CD8-positive, alpha-beta memory T cell (primary cell): ENCODE results near the gene LYPD5. TPM values are rescaled to one million over a fixed set of nuclear protein-coding genes. Genes with fewer than 3 reads are reported as not detected.
"Not testable (repeated sequence)": the region's sequence is repeated elsewhere in the genome, so short reads cannot be mapped to it uniquely, and the experiment has no call there.

Experiments
- CTCF ChIA-PET: fragments of 350-600 bp; sonication (Branson Sonifier 250); formaldehyde crosslinking; loops from one replicate; lab custom pipeline; 2021; ENCODE audit warnings: antibody characterized with exemption; lab: Charles Lee
- POLR2A ChIA-PET: fragments of 350-600 bp; sonication (Branson Sonifier 250); formaldehyde crosslinking; loops from one replicate; lab custom pipeline; 2021; ENCODE audit warnings: antibody characterized with exemption; lab: Charles Lee
- DNase-seq, 5 donors: peaks; one replicate each; pipeline versions ENCODE4 v3.0.0 to v3.0.0-alpha.2; 2020 to 2022; ENCODE audit warnings: mixed read lengths in 1 of 5
- H3K27ac ChIP-seq: one replicate; pipeline ENCODE4 v1.7.0; 2013; ENCODE audit warnings: low read depth, mild to moderate bottlenecking, low read length, moderate library complexity
- H3K27me3 ChIP-seq: 2 replicates; pipeline ENCODE4 v1.7.0; 2013; ENCODE audit warnings: low read length, mild to moderate bottlenecking; ENCODE audit not compliant: insufficient read depth, poor library complexity, severe bottlenecking
- H3K36me3 ChIP-seq: 2 replicates; pipeline ENCODE4 v1.7.0; 2013; ENCODE audit warnings: mild to moderate bottlenecking, low read length, moderate library complexity; ENCODE audit not compliant: insufficient read depth
- H3K4me1 ChIP-seq: 2 replicates; pipeline ENCODE4 v1.7.0; 2013; ENCODE audit warnings: mild to moderate bottlenecking, low read length, moderate library complexity; ENCODE audit not compliant: insufficient read depth
- H3K4me3 ChIP-seq: 2 replicates; pipeline ENCODE4 v1.7.0; 2013; ENCODE audit warnings: mild to moderate bottlenecking, low read length
- H3K9me3 ChIP-seq: 2 replicates; pipeline ENCODE4 v1.7.0; 2013; ENCODE audit warnings: mild to moderate bottlenecking, low read length
- H3K27ac Mint-ChIP-seq, 8 donors: one replicate each; pipeline ENCODE4 v1.8.0; 2020 to 2021; ENCODE audit warnings: mixed read lengths in 8 of 8, mild to moderate bottlenecking in 6 of 8, inconsistent platforms in 3 of 8, moderate library complexity in 3 of 8
- H3K27me3 Mint-ChIP-seq, 2 donors: one replicate each; pipeline ENCODE4 v1.8.0; 2020 to 2021; ENCODE audit warnings: mixed read lengths in 2 of 2, mild to moderate bottlenecking in 1 of 2, moderate library complexity in 1 of 2
- H3K36me3 Mint-ChIP-seq, 3 donors: one replicate each; pipeline ENCODE4 v1.8.0; 2020 to 2021; ENCODE audit warnings: mixed read lengths in 3 of 3, inconsistent platforms in 1 of 3, mild to moderate bottlenecking in 1 of 3
- H3K4me1 Mint-ChIP-seq, 3 donors: one replicate each; pipeline ENCODE4 v1.8.0; 2020 to 2021; ENCODE audit warnings: mixed read lengths in 3 of 3, inconsistent platforms in 1 of 3, mild to moderate bottlenecking in 1 of 3
- H3K4me3 Mint-ChIP-seq, 7 donors: one replicate each; pipeline ENCODE4 v1.8.0; 2020 to 2021; ENCODE audit warnings: mixed read lengths in 7 of 7, mild to moderate bottlenecking in 6 of 7, moderate library complexity in 4 of 7, inconsistent platforms in 2 of 7
- H3K9me3 Mint-ChIP-seq, 5 donors: one replicate each; pipeline ENCODE4 v1.8.0; 2020 to 2022; ENCODE audit warnings: mixed read lengths in 5 of 5, mild to moderate bottlenecking in 3 of 5, moderate library complexity in 2 of 5, inconsistent platforms in 1 of 5
- polyA plus RNA-seq: library from polyadenylated mRNA; unstranded; fragments of 300-500 nt; fragmentation: Illumina TruSeq; gene quantifications from one replicate; pipeline ENCODE4 v1.2.3, GENCODE V29; 2021
- total RNA-seq, 2 experiments: library from RNA; stranded (reverse); gene quantifications; one replicate each; pipeline ENCODE4 v1.2.3, GENCODE V29; 2021

Gene LYPD5
- total and polyA plus RNA-seq, 3 experiments from 2014 or later, result 0.68 to 0.80 TPM; not detected in 1

GRCh38 chr19:43775299-43775890, 26.9 kb downstream of the LYPD5 start:
- H3K36me3 ChIP-seq, result peaks cover 2% of the 10 kb centered on the region
- peaks cover 0 to 12% (median 0%) of the 10 kb centered on the region in 3 donors for H3K36me3 Mint-ChIP-seq
- H3K27ac Mint-ChIP-seq, result peak overlapping the region in 3 of 8 donors; percentile 27 to 62 (median 56)
- H3K27ac ChIP-seq, result peak overlapping the region; percentile 64
- no peaks in the 10 kb centered on the region for H3K27me3 Mint-ChIP-seq
- no peaks in the 10 kb centered on the region for H3K27me3 ChIP-seq
- no peaks in the 10 kb centered on the region for H3K9me3 ChIP-seq
- CTCF ChIA-PET, result interaction anchor here (1.0 to 1.9 kb wide), 4 partner anchors 9 to 31 kb away, joined by 3 to 7 read pairs (median 3); no protein-coding TSS in a partner anchor
- H3K4me3 Mint-ChIP-seq, result no peak overlapping the region
- POLR2A ChIA-PET, result no interaction called here
- H3K9me3 Mint-ChIP-seq, result no peaks in the 10 kb centered on the region
- DNase-seq, result no peak
- no peak overlapping the region for H3K4me3 ChIP-seq
- H3K4me1 Mint-ChIP-seq, result peaks cover 32 to 47% (median 38%) of the 10 kb centered on the region in 3 donors
- peaks cover 46% of the 10 kb centered on the region for H3K4me1 ChIP-seq

DNA sequence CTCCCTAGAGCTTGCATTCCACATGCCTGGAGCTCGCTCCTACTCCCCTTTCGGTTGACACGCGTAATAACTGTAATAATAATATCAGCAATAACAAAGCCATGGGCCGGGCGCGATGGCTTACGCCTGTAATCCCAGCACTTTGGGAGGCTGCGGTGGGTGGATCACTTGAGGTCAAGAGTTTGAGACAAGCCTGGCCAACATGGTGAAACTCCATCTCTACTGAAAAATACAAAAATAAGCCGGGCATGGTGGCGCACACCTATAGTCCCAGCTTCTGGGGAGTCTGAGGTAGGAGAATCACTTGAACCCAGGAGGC, 27.3 kb downstream of the LYPD5 start:
- Mint-ChIP-seq H3K36me3 (peaks cover 0 to 16% (median 0%) of the 10 kb centered on the region in 3 donors), H3K4me1 (peaks cover 29 to 44% (median 35%) of the 10 kb centered on the region in 3 donors), H3K27ac (peak overlapping the region in 1 of 8 donors; percentile 75)
- DNase-seq, POLR2A ChIA-PET, H3K4me3 ChIP-seq, H3K9me3 Mint-ChIP-seq, H3K4me3 Mint-ChIP-seq, H3K27me3 ChIP-seq, H3K36me3 ChIP-seq, H3K9me3 ChIP-seq, H3K27me3 Mint-ChIP-seq: not testable (repeated sequence)
- CTCF ChIA-PET, result interaction anchor here (1.0 to 1.9 kb wide), 4 partner anchors 8 to 30 kb away, joined by 3 to 7 read pairs (median 3); no protein-coding TSS in a partner anchor
- peaks cover 44% of the 10 kb centered on the region for H3K4me1 ChIP-seq
- H3K27ac ChIP-seq, result peak overlapping the region; percentile 64

GRCh38 chr19:43774103-43774939, 27.9 kb downstream of the LYPD5 start:
- ChIA-PET POLR2A (no interaction called here), CTCF (interaction anchor here (1.0 to 1.9 kb wide), 3 partner anchors 8 to 29 kb away, joined by 3 to 7 read pairs (median 3); no protein-coding TSS in a partner anchor)
- Mint-ChIP-seq H3K4me3 (no peak overlapping the region), H3K36me3 (peaks cover 0 to 20% (median 0%) of the 10 kb centered on the region in 3 donors), H3K9me3 (no peaks in the 10 kb centered on the region), H3K27me3 (no peaks in the 10 kb centered on the region), H3K27ac (no peak overlapping the region), H3K4me1 (peaks cover 24 to 39% (median 29%) of the 10 kb centered on the region in 3 donors)
- H3K27ac ChIP-seq, result peak overlapping the region; percentile 69
- H3K27me3 ChIP-seq, result no peaks in the 10 kb centered on the region
- peaks cover 6% of the 10 kb centered on the region for H3K36me3 ChIP-seq
- peaks cover 38% of the 10 kb centered on the region for H3K4me1 ChIP-seq
- DNase-seq, result no peak
- H3K4me3 ChIP-seq, result no peak overlapping the region
- H3K9me3 ChIP-seq, result no peaks in the 10 kb centered on the region

GRCh38 chr19:43773725-43774102, 28.5 kb downstream of the LYPD5 start:
- no peaks in the 10 kb centered on the region for H3K27me3 Mint-ChIP-seq
- Histone ChIP-seq H3K4me1 (peaks cover 32% of the 10 kb centered on the region), H3K9me3 (no peaks in the 10 kb centered on the region), H3K4me3 (no peak overlapping the region), H3K27ac (peak overlapping the region; percentile 69), H3K27me3 (no peaks in the 10 kb centered on the region), H3K36me3 (peaks cover 12% of the 10 kb centered on the region)
- CTCF ChIA-PET, result no interaction called here
- no peak overlapping the region for H3K27ac Mint-ChIP-seq
- POLR2A ChIA-PET, result no interaction called here
- no peaks in the 10 kb centered on the region for H3K9me3 Mint-ChIP-seq
- peaks cover 0 to 27% (median 0%) of the 10 kb centered on the region in 3 donors for H3K36me3 Mint-ChIP-seq
- DNase-seq, result no peak
- peaks cover 20 to 33% (median 23%) of the 10 kb centered on the region in 3 donors for H3K4me1 Mint-ChIP-seq
- no peak overlapping the region for H3K4me3 Mint-ChIP-seq

GRCh38 chr19:43769256-43769655, 33.0 kb downstream of the LYPD5 start:
- Mint-ChIP-seq H3K4me1 (peaks cover 27 to 34% (median 28%) of the 10 kb centered on the region in 3 donors), H3K36me3 (peaks cover 0 to 38% (median 1%) of the 10 kb centered on the region in 3 donors), H3K9me3 (no peaks in the 10 kb centered on the region), H3K27me3 (peaks cover 0 to 3% of the 10 kb centered on the region in 2 donors), H3K27ac (peak overlapping the region in 2 of 8 donors; percentile 29 to 33), H3K4me3 (no peak overlapping the region)
- peaks cover 19% of the 10 kb centered on the region for H3K36me3 ChIP-seq
- H3K27me3 ChIP-seq, result no peaks in the 10 kb centered on the region
- H3K4me3 ChIP-seq, result no peak overlapping the region
- no peak for DNase-seq
- POLR2A ChIA-PET, result no interaction called here
- peaks cover 35% of the 10 kb centered on the region for H3K4me1 ChIP-seq
- no peaks in the 10 kb centered on the region for H3K9me3 ChIP-seq
- no peak overlapping the region for H3K27ac ChIP-seq
- CTCF ChIA-PET, result interaction anchor here (4.3 to 4.5 kb wide), 2 partner anchors 16 to 24 kb away, joined by 13 to 27 read pairs; partner anchors contain the start of gene SMG9

DNA sequence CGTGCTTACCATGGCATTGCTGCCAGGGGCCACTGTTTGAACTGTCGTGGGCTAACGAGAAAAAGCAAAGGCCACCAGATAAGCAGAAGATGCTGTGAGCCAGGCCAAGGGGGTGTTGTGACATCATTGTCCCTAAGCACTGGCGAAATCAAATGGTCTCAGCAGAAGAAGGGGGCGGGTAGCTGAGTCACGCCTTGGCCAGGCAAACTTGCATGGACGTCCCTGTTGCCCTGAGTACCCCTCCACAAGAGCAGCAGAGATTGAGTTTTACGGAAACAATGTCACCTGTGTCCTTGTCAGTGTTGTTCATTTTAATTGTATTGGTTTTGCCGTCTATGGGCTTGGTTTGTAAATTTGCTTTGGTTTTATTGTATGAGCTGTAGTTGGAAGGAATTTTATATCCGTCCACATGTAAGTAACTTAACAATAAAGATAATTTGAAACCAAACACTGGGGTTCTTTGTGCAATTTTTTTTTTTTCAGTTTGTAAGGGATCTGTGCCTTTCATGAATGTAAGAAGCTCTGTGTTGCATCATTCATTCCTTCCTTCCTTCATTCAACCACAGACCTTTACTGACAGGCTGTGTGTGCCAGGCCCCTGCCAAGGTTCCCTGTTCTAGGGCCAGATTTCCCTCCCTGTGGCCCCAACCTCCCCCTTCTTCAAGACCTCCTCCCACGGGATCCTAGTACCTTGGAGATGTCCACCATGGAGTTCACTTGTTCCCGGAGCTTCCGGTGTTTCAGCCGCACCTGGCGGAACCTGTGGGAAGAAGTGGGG, 33.8 kb downstream of the LYPD5 start:
- H3K27me3 Mint-ChIP-seq, result peaks cover 0 to 3% of the 10 kb centered on the region in 2 donors
- Histone ChIP-seq H3K4me3 (no peak overlapping the region), H3K4me1 (peaks cover 35% of the 10 kb centered on the region), H3K27me3 (no peaks in the 10 kb centered on the region), H3K36me3 (peaks cover 19% of the 10 kb centered on the region), H3K27ac (no peak overlapping the region), H3K9me3 (no peaks in the 10 kb centered on the region)
- H3K9me3 Mint-ChIP-seq, result no peaks in the 10 kb centered on the region
- H3K4me1 Mint-ChIP-seq, result peaks cover 29 to 39% (median 29%) of the 10 kb centered on the region in 3 donors
- H3K27ac Mint-ChIP-seq, result peak overlapping the region in 4 of 8 donors; percentile 10 to 84 (median 48)
- POLR2A ChIA-PET, result no interaction called here
- DNase-seq, result no peak
- H3K36me3 Mint-ChIP-seq, result peaks cover 0 to 35% (median 1%) of the 10 kb centered on the region in 3 donors
- CTCF ChIA-PET, result interaction anchor here (0.7 to 4.5 kb wide), 4 partner anchors 10 to 23 kb away, joined by 3 to 27 read pairs (median 8); partner anchors contain the start of gene SMG9
- H3K4me3 Mint-ChIP-seq, result no peak overlapping the region

DNA sequence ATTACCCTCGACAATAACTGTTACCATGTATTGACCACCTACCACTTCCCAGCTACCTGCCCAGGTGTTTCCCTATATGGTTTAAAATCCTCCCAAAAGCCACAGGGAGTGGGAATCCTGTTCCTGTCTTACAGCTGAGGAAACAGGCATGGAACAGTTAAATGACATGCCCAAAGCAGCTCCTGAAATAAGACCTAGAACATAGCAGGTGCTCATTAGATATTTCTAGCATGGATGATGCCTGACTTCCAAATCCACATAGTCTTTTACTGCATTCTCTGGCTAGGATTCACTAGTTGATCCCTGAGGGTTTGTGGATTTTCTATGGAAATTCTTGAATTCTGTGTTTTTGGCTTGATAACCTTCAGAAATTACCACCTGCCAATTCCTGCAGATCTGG, 34.4 kb downstream of the LYPD5 start:
- Histone ChIP-seq H3K27me3 (no peaks in the 10 kb centered on the region), H3K9me3 (no peaks in the 10 kb centered on the region), H3K4me1 (peaks cover 35% of the 10 kb centered on the region), H3K36me3 (peaks cover 19% of the 10 kb centered on the region), H3K4me3 (no peak overlapping the region), H3K27ac (no peak overlapping the region)
- no peak overlapping the region for H3K4me3 Mint-ChIP-seq
- peaks cover 0 to 30% (median 1%) of the 10 kb centered on the region in 3 donors for H3K36me3 Mint-ChIP-seq
- peaks cover 0 to 3% of the 10 kb centered on the region in 2 donors for H3K27me3 Mint-ChIP-seq
- DNase-seq, result no peak
- H3K4me1 Mint-ChIP-seq, result peaks cover 33 to 42% (median 36%) of the 10 kb centered on the region in 3 donors
- H3K27ac Mint-ChIP-seq, result peak overlapping the region in 5 of 8 donors; percentile 10 to 84 (median 66)
- ChIA-PET POLR2A (interaction anchor here (0.6 kb wide), 1 partner anchor 12 kb away, joined by 3 read pairs; no protein-coding TSS in a partner anchor), CTCF (interaction anchor here (0.7 to 4.5 kb wide), 6 partner anchors 10 to 22 kb away, joined by 3 to 27 read pairs (median 10); partner anchors contain the start of genes KCNN4 and SMG9)
- no peaks in the 10 kb centered on the region for H3K9me3 Mint-ChIP-seq
